NCI-H1930 (cell line): ENCODE measurements around the gene DPF3.

Experiments
- DNase-seq, 2 experiments: peaks; one replicate each; lab custom pipeline; 2025; lab: John Stamatoyannopoulos, UW

Gene DPF3

DNA sequence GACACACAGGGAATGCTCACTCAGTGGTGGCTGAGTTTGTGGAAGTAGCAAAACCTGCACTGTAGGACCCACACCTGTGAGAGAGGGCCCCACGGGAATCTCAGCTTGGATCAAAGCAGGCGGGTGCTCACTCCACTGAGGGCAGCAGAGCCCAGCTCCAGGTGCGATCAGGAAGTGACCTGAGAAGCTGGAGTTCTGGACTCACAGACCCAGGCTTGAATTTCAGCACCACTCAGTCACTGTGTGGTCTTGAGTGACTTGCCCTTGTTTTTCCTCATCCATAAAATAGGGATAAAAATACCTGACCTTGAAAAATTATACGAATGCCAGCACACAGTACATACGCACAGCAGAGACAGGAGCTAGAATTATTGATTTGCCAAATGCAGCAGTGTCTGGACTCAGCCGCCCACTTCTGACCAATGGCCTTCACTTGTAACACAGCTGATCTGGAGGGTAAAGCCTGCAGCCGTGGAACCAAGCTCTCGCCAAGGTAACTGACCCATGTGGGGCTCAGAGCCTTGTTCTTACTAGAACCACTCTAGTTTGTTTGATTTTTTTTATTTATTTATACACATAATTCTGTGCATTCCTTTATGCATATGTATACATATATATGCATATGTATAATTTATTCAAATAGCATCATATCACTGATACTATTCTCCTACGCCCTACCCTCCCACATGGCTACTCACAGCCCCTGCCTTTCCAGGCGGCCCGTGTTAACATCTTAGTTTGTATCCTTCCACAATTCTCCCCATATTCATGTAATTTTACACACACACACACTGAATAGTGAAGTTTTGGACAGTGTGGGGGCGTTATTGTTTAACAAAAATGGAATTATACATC lies 53.9 kb downstream of the DPF3 start:
- DNase-seq, result no peak

DNA sequence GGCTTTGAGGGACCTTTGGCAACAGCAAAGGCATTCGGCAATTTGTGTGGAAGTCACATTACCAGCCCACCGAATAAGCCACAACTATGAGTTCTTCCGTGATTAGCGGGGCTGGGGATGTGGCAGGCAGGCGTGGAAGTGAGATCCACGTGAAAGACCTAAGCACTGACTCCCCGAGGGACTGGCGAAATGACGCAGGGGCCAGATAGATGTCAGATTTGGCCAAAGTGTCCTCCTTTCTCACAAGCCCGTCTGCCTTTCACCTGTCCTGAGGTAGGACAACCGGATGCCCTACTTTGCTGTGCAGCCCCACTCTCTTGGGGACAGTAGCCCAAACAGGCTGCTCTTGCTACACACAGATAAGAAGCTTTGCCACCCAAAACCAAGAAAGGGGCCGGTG lies 54.5 kb downstream of the DPF3 start:
- no peak for DNase-seq

DNA sequence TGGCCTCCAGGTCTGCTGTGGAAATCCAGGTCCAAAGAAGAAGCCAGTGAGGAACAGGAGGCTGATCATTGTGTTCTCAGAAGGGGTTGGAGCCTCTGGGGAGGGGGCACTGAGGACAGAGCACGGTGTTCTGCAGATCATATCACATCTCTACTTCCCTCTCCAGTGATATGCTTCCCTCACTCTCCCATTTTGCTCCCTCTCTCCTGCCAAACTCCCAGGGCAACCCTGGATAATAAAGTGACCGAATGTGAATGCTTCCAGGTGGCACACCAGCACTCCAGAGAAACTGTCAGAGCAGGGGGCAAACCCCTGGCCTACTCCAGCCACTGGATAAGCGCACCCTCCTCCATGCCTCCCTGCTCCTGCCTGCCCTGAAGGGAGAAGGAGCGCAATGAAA lies 57.8 kb downstream of the DPF3 start:
- DNase-seq, result no peak

DNA sequence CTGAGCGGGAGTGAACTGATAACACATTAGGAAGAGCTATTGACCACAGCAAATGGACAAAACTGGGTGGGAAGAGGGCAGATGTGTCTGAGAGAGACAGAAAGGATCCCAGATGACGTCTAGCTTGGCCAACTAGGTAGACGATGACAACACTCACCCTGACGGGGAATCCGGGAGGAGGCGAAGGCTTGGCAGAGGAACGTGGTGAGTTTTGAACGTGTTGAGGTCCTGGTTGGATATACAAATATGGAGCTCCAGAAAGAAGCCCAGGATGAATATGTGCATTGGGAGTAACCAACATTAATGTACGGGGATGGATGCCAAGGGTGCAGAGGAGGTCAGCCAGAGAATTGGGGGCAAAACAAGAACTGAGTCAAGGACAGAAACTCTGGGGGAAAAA lies 60.7 kb downstream of the DPF3 start:
- DNase-seq, result no peak

DNA sequence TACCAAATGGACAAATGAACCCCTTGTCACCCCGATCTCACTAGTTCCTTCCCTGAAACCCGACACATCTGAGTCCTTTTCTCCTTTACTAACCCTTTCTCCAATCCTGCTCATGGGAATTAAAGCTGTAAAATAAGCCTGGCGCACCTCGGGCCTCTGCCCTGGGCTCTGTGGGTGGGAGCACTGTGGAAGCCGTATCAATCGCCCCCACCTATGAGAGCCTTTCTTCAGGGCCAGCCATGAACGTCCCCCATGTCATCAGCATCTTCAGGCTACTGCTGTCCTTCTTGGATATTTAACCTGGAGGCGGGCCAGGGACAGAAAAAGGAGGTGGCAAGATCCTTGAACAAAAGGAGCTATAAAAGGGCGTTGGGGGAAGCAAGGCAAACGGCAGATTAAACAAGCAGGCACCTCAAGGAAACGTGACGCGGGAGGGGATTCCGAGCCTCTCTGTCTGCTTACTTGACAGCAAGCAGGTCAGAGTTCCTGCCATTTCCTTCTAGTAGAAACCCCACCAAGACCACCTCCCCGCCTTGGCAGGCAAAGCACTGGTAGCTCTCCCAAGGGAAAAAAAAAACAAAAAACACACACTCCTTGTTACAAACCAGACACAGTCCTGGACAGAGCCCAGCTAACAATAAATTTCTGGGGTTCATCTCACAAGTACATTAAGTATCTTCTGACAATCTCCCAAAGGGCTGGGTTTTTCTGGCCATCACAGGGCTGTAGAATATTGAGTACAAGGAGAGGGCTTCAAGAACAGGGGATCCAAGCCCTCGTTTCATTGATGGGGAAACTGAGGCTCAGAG lies 62.9 kb downstream of the DPF3 start:
- no peak for DNase-seq

DNA sequence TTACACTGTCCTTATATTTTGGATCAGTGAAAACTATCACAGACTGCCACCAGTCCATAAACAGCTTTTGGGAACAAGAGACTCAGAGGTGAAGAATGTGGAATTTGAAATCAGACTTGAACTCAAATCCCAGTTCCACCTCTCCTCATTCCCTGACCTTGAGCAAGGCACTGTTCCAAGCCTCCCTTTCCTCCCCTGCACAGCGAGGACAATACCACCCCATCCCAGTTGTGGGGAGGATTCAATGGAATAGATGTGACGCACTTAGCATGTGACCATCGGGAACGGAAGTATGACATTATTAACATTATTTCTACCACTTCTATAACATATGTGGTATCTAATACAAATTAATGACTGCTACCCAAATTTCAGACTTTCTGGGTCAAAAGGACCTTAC lies 63.5 kb downstream of the DPF3 start:
- no peak for DNase-seq

DNA sequence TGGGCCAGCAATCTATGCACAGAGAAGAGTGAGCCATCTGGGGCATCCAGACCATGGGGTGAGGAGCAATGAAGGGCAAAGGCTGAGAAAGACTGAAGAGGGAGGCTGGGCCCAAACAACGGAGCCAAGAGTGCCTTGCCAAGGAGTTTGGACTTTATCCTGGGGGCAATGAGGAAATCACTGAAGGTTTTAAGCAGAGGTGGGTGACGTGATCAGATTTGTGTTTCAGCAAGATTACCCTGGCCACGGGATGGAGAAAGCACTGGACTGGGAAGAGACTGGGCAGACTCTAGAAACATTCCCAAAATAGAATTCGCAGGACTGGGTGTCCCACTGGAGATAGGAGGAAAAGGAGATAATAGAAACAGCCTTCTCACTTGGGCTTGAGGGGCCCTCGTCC lies 65.3 kb downstream of the DPF3 start:
- DNase-seq, result no peak

DNA sequence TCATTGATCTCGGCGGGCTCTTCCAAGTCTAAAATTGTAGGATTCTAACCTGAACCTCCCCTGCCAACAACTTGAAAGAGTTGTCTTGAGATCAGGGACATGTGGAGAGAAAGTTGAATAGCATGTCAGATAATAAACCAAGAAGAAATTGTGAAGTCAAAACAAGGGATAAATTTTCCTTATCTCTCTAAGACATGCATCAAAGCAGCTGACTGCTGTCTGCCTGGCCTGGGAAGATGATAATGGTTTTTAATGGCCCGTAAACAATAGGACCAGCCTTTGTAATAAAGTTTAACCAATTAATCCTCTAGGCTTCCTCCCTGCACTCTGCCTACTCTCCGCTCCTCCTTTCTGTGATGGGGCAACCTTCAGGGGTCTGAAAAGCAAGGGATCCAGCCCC lies 67.9 kb downstream of the DPF3 start:
- DNase-seq, result no peak

DNA sequence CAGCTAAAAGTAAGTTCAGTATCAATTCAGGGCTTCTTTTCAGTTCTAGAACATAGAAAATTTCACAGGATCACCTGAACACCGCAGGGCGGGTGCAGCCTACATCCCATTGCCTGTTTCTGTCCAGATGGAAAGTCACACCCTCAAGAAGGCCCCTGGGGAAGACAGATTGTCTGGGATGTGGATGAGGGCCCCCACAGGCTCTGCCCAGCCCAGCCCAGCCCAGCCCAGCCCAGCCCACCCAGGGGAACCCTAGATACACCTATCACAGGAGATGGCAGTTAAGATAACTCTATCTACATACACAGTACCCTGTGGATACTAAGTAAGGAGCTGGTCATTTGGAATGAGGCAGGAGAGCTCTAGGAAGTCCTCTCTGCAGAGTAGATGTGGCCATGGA lies 68.4 kb downstream of the DPF3 start:
- DNase-seq, result no peak

DNA sequence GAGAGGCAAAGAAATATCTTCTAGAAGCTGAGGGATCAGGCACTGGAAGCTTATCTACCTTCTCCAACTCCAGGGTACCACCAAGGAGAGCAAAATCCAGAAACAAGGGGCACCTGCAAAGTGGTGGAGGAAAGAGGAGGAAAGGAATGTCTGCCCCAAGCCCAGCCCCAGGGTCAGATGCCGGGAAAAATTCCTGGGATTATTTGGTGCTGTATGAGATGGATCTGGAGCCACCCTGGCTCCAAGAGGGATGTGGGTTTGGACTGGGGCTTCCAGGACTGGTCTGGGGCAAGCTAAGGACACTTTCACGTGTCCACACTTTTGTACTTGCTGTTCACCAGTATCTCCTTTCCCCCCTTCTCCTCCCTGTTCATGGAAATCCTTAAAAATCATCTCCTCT lies 69.8 kb downstream of the DPF3 start:
- DNase-seq, result no peak

DNA sequence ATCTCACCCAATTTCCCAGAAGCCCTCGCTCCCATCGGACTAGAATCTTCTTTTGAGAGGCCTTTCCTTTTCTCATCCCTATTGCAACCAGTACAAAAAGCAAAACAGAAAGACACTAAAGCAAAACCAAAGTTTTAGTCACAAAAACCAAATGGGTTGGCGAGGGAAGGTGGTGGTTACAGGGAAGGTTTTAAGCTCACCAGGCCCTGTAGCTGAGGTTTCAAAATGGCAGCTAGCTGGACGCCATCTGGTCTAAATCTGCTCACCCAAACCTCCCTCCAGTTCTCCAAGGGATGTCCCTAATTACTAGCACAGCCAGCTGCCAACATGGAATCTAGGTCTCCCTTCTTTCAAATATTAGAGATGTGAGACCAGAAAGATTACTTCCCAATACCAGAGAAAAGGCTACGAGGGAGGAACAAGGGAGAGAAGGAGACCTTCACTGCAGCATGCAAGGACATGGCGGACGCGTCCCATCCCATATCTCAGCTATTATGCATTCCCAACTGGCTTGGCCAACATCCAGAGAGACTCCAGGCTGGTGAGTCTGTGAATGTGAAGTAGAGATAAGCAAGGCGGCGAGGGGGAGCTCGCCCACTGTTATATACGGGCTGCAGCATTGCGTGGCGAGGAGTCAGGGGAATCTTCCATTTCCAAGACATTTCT lies 70.8 kb downstream of the DPF3 start:
- DNase-seq, result no peak

DNA sequence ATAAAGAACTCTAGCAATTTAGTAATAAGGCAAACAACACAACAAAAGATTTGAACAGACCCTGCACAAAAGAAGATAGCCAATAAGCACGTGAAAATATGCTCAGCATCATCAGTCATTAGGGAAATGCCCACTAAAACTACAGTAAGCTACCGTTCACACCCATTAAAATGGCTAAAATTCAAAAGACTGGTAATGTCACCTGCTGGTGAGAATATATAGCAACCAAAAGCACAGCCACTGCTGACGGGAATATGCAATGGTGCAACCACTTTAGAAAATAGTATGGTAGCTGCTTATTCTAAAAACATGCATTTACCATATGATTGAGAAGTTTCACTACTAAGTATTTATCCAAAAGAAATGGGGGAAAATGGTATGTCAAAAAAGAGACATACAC lies 74.9 kb downstream of the DPF3 start:
- no peak for DNase-seq

DNA sequence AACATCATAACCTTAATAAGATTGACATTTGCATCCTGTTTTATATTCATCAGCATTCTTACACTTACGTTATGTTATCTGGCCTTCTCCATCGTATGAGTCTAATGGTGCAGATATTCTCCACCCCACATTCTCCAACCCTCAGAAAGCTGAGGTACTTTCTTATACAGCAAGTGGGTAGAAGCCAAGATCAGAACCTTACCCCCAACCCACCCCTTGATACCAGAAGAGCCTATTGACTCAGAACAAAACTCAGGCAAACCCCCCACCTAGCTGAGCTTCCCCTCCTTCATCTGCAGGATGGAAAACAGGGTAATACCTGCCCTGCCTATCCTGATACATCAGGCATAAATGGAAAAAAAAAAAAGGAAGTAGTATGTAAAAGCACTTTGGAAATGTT lies 77.6 kb downstream of the DPF3 start:
- DNase-seq, result no peak

DNA sequence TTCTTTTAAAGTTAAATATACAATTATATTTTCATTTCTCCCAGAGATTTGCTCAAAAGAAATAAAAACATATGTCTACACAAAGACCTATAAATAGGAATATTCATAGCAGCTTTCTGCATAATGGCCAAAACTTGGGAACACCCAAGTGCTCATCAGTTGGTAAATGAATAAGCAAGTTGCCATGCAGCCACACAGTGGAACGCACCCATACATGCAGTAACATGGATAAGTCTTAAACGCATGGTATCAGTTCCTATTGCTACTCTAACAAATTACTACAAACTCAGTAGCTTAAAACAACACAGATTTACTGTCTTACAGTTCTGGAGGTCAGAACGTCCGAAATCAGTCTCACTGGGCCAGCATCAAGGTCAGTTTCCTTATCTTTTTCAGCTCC lies 78.5 kb downstream of the DPF3 start:
- no peak for DNase-seq

DNA sequence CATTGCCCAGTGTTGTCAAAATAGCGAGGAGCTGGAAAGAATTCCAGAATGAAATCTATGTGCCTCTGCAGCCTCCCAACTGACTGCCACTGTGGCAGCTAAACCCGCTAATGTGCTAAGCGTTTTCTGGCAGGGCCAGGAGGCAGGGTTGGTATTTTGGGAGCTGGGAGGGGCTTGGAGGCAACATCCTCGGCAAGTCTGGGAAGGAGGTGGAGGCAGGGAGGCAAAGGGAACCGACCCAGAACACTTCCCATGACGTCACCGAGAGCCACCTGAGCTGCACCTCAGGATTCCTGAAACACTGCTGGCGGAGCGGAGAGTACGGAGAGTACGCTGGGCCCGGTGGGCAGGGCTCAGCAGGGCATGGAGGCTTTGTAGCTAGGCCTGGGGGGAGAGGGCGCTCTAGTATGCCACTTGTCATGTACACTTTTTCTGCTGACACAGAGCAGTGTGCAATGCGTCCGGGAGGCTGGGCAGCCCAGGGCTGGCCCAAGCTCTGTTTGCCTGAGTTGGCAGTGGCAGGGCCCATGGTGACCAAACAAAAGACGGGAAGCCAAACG lies 81.5 kb downstream of the DPF3 start:
- DNase-seq, result no peak

DNA sequence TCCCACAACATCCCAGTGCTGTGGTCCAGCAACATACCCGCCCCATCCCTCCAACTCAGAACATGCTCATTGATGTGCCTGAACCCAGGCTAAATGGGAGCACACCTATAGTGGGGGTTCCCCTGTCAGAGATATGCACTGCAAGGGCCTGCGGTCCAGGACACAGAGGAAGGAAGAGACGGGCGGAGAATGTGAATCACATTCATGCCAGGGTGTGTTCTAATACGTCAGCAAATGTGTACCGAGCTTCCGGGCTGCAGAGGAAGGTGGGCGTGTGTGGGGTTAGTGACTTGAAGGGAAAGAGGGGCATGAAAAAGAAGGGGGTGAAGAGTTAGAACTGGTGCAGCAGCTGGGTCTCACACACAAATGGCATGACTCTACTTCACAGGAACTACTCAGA lies 83.7 kb downstream of the DPF3 start:
- no peak for DNase-seq

DNA sequence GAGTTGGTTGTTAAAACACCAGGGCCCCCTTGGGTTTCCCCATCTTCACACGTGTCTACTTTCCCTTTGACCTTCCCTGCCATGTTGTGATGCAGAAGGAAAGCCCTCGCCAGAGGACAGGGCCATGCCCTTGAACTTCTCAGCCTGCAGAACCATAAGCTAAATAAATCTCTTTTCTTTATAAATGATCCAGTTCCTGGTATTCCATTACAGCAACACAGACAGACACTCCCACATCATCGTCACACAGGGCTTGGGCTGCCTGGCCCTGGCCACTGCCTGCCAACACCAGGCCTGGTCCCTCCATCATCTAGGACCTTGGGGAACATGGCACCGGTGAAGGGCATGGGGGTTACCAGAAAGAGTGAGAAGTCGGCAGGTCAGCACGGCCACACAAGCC lies 84.8 kb downstream of the DPF3 start:
- DNase-seq, result no peak

DNA sequence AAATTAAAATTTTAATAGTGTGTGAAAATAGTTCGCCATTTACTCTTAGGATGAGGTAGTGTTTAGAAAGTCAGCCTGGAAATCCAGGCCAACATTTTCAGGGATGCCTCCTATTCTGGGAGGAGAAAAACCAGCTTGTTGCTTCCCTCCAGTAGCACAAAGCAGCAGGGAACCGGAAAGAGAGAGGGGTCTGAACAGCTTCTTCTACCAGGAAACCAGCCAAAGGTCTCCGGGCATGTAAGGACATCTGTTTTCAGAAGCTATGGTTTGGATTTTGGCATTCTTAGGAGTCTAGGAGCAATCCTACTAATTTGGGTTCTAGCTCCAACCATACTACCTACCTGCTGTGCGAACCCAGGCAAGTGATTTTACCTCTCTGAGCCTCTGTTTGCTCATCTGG lies 85.3 kb downstream of the DPF3 start:
- no peak for DNase-seq

DNA sequence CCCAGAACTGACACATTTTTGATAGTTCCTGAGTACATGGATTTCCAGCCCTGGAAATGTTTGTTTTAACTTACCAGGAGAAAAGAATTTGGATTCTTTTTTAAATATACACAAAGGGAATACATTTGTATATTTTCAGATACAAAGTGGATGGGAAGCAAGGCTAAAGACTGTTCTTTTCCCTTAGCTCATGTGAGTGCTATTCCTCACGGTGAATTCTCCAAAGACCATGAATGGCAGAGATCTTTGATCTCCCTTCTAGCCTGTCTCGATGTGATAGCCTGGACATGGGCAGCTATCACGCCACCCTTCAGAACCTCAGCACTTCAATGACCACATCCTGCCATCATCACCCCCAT lies 91.3 kb downstream of the DPF3 start:
- DNase-seq, result no peak

DNA sequence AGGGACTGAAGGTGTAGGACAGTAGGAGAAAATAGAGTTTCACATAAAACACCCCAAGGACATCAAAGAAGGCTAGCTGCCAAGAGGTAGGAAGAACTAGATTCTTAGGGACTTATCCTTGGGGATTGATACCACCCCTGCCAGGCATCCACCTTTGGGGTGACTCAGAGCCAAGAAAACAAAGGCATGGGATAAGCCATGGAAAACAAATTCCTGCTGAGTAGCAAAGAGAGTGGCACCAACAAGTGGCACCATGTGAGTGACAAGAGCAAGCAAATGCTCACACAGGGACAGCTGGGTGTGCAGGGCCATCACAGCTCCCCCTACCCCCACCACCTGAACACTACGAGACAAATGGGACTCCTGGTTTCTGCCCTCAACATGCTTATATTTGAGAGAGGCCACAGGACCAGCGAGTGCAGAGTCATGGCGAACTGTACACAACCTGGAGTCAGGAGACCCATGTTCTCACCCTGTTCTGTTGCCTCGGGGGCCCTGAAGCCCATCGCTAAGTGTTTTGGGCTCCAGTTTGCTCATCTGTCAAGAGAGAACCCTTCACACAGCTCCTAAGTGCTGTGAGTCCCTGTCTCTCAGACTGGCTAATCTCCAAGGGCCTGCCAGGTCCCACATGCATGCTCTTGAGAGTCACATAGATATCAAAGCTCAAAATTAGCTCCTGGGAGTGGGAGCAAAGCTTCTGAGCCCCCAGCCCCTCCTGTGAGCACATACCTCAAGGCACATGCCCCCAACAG lies 91.9 kb downstream of the DPF3 start:
- no peak for DNase-seq

DNA sequence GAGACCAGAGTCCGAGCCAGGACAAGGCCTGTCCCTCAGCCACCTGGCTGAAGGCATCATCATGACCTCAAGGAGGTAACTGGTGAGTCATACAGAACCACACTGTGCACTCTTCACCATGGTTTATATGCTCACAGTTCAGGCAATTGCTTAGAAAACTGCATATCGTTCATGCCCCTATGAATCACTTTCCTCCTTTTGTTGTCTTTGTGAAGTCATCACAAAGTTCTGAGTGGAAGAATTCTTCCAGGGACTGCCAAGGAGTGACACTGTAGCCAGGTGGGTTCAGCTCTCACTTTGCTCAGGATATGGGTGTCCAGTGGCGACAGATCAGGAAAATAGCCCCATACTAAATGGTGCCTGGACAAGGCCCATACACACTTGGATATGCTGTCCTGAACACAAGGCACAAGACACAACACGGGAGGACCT lies 92.5 kb downstream of the DPF3 start:
- DNase-seq, result no peak

DNA sequence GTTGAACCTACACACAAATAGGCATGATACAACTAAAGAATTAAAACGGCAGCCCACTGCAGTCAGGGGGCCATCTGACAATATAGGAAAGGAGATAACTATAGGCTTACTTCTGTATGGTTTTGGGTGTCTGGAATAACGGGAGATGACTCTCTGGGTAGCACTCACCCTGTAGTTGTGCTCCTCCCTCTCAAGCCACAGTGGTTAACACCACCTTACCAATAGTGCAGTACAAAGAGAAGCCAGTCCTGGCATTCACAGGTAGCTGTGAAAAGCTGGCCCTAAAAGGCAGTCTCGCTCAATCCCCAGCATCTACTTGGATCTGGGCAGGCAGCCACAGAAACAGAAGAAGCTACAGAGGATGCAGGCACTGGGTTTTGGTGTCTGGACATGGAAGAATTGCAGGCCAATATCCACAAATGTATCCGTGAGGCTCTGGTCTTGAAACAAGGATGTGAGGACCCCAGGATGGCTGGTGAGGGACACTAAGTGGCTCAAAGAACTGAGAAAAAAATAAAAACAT lies 93.0 kb downstream of the DPF3 start:
- no peak for DNase-seq
